KMS-11 (cell line): ENCODE data around the gene PER1.

Experiments
- H2AFZ ChIP-seq: fragments of 200-600 bp; sonication (generic); 2 replicates; pipeline ENCODE4 v1.6.1; 2016; ENCODE audit warnings: antibody characterized with exemption, mixed run types, low read depth
- H3K27ac ChIP-seq: fragments of 200-600 bp; sonication (generic); 2 replicates; pipeline ENCODE4 v1.6.1; 2016; ENCODE audit warnings: mild to moderate bottlenecking, mixed run types
- H3K27me3 ChIP-seq: fragments of 200-600 bp; sonication (generic); 2 replicates; pipeline ENCODE4 v1.6.1; 2017; ENCODE audit warnings: mild to moderate bottlenecking, low read depth, mixed run types, moderate library complexity; ENCODE audit not compliant: insufficient read depth
- H3K36me3 ChIP-seq: fragments of 200-600 bp; sonication (generic); 2 replicates; pipeline ENCODE4 v1.6.1; 2017; ENCODE audit warnings: mild to moderate bottlenecking, mixed run types; ENCODE audit not compliant: insufficient read depth
- H3K4me1 ChIP-seq: fragments of 200-600 bp; sonication (generic); 2 replicates; pipeline ENCODE4 v1.6.1; 2016; ENCODE audit warnings: mild to moderate bottlenecking, low read depth, mixed run types; ENCODE audit not compliant: poor library complexity, severe bottlenecking
- H3K4me2 ChIP-seq: fragments of 200-600 bp; sonication (generic); 2 replicates; pipeline ENCODE4 v1.7.0; 2016; ENCODE audit warnings: mild to moderate bottlenecking, mixed run types
- H3K4me3 ChIP-seq: fragments of 200-600 bp; sonication (generic); IDR thresholded peaks from 2 replicates; pipeline ENCODE4 v1.6.1; 2017; ENCODE audit warnings: low read depth, low read length, mixed read lengths; ENCODE audit not compliant: insufficient read depth
- H3K79me2 ChIP-seq: fragments of 200-600 bp; sonication (generic); 2 replicates; pipeline ENCODE4 v1.6.1; 2016; ENCODE audit warnings: low read depth, mixed run types; ENCODE audit not compliant: insufficient read depth
- H3K9ac ChIP-seq: fragments of 200-600 bp; sonication (generic); 2 replicates; pipeline ENCODE4 v1.6.1; 2016; ENCODE audit warnings: mild to moderate bottlenecking, mixed run types
- H4K20me1 ChIP-seq: fragments of 200-600 bp; sonication (generic); 2 replicates; pipeline ENCODE4 v1.6.1; 2016; ENCODE audit warnings: mild to moderate bottlenecking, mixed run types; ENCODE audit not compliant: insufficient read depth
- TF ChIP-seq, protein P1 (sequence below): fragments of 200-600 bp; sonication (generic); conservative IDR thresholded peaks from 2 replicates; pipeline ENCODE4 v1.6.1; 2017; ENCODE audit warnings: low read depth, mild to moderate bottlenecking, antibody characterized with exemption, low read length, moderate library complexity, mixed read lengths

PER1 gene

DNA sequence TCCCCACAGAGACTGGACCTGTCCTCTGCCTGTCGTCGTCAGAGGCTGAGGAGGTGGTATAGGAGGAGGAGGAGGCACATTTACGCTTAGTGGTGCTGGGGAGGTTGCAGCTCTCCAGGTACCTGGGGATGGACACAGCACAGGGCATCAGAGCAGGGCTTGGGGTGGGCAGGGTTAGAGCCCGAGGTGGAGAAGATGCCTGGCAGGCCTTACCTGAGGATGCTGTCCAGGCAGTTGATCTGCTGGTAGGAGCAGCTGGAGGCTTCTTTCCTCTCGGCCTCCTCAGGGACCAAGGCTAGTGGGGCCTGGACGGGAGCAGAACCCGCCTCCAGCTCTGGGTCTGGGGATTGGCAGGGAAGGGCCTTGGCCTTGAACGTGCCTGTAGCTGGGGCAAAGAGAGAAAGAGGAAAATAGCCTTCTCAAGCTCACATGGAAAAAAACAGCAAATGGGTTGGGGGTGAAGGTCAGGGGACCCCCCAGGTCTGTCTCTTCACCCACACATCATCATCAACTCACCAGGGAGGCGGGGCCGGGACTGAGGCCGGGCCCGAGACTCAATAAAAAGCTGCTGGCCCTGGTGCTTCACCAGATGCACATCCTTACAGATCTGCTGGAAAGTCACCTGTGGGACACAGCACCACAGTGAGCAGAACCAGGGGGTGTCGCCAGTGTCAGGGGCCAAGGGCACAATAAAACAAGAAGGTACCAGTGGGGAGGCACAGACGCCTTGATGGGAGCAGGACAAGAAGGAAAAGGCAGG lies 5.6 kb downstream of the PER1 start:
- no peaks in the 10 kb centered on the region for H3K27me3 ChIP-seq
- H3K4me1 ChIP-seq: no peaks in the 10 kb centered on the region
- H4K20me1 ChIP-seq: no peaks in the 10 kb centered on the region
- H3K79me2 ChIP-seq: no peaks in the 10 kb centered on the region
- H3K27ac ChIP-seq: no peak overlapping the region
- no peak overlapping the region for H2AFZ ChIP-seq
- H3K4me2 ChIP-seq: no peak overlapping the region
- no peak overlapping the region for H3K9ac ChIP-seq
- TF ChIP-seq, protein P1, sequence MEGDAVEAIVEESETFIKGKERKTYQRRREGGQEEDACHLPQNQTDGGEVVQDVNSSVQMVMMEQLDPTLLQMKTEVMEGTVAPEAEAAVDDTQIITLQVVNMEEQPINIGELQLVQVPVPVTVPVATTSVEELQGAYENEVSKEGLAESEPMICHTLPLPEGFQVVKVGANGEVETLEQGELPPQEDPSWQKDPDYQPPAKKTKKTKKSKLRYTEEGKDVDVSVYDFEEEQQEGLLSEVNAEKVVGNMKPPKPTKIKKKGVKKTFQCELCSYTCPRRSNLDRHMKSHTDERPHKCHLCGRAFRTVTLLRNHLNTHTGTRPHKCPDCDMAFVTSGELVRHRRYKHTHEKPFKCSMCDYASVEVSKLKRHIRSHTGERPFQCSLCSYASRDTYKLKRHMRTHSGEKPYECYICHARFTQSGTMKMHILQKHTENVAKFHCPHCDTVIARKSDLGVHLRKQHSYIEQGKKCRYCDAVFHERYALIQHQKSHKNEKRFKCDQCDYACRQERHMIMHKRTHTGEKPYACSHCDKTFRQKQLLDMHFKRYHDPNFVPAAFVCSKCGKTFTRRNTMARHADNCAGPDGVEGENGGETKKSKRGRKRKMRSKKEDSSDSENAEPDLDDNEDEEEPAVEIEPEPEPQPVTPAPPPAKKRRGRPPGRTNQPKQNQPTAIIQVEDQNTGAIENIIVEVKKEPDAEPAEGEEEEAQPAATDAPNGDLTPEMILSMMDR: no peak
- H3K36me3 ChIP-seq: no peaks in the 10 kb centered on the region
- H3K4me3 ChIP-seq: no peak overlapping the region

DNA sequence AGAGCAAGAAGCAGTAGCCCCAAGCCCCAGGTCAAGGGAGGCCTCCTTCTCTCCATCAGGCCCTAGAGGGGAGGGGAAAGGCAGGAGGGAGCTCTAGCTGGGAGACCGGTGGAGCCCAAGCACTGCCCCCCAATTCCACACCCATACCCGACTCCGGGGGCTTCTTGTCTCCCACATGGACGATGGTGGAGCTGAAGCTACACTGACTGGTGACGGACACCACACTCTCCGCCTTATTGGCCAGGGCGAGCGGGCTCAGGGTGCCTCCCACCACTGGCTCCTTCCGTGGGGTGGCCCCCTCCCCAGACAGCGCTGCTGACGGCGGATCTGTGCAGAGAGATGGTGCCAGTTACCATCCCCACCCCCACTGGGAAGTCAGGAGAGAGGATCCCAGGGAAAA lies 6.4 kb downstream of the PER1 start:
- Histone ChIP-seq H3K9ac (no peak overlapping the region), H3K79me2 (no peaks in the 10 kb centered on the region), H3K27ac (no peak overlapping the region), H3K4me1 (no peaks in the 10 kb centered on the region), H3K4me2 (no peak overlapping the region), H3K36me3 (no peaks in the 10 kb centered on the region), H3K4me3 (no peak overlapping the region), H4K20me1 (no peaks in the 10 kb centered on the region), H2AFZ (no peak overlapping the region), H3K27me3 (no peaks in the 10 kb centered on the region)
- TF ChIP-seq, protein P1: no peak

DNA sequence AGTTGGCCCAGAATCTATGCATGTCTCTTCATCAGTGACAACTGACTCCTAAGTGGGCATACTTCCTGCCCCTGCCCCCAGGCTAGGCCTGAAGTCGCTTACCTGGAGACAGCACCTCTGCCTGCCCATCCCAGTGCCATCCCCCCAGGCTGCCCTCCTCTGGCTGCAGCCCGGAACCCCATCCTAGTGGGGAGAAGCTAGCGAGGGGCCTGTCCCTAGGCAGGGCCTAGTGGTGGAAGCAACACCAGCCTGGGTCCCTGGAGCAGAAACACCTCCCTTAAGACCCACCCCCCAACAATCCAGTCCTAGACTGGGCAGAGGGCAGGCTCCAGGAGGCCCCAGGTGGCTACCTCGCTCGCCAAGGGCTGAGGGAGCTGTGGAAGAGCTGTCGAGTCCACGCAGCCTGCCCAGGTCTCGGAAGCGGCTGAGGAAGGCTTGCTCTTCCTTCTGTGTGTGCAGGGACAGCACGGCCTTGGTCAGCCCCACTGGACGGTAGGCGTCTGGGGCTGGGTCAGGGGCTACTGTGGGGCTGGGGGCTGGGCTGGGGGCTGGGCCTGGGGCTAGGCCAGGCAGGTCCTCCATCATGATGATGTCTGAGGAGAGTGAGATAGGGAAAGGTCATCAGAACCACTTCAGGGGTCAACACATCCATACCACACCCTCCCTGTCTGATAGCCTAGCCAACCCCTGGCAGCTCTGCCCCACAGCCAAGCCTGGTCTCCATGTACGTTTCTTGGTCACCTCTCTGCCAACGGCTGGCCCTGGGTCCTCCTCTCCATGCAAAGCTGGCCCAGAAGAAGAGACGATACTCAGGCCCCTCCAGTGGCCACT lies 7.6 kb downstream of the PER1 start:
- Histone ChIP-seq H3K9ac (no peak overlapping the region), H3K27me3 (no peaks in the 10 kb centered on the region), H3K27ac (no peak overlapping the region), H3K36me3 (no peaks in the 10 kb centered on the region), H2AFZ (no peak overlapping the region), H4K20me1 (no peaks in the 10 kb centered on the region), H3K79me2 (no peaks in the 10 kb centered on the region), H3K4me1 (no peaks in the 10 kb centered on the region), H3K4me3 (no peak overlapping the region), H3K4me2 (no peak overlapping the region)
- TF ChIP-seq, protein P1: no peak

DNA sequence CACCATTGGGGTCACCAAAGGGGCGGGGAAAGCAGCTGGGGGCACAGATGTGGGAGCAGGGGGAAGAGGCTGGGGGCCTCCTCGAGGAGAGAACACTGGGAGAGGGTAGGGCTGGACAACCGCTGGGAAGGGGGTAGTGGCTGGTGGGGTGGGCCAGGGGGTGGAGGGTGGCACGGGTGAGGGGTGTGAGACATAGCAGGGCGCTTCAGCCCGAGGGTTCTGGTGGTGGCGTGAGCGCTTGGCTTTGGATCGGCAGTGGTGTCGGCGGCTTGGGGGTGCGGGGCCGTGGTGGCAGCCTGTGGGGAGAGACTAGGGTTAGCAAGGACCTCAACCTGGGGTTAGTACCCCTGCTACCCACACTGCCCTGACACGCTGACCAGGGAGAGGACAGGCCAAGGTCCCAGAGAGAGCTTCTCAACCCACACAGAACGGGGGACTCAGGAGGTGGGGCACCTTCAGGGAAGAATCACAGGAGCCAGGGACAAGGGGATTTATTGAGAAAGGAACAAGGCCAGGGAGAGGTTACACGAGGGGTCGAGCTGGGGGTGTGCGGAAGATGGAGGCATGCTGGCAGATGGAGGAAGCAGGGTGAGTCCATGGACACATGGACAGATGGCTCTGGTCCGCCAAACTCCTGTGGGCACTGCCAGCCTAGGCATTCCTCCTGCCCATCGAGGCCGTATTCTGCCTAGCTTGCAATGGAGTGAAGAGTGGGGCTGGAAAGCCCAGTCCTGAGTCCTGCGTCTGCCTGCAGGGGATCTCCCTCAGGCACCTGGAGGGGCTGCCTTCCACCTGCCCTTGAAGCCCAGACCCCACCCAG lies 8.4 kb downstream of the PER1 start:
- no peaks in the 10 kb centered on the region for H3K27me3 ChIP-seq
- no peak overlapping the region for H3K9ac ChIP-seq
- TF ChIP-seq, protein P1: no peak
- no peak overlapping the region for H3K4me2 ChIP-seq
- H3K36me3 ChIP-seq: no peaks in the 10 kb centered on the region
- no peak overlapping the region for H3K4me3 ChIP-seq
- no peaks in the 10 kb centered on the region for H3K4me1 ChIP-seq
- no peaks in the 10 kb centered on the region for H3K79me2 ChIP-seq
- no peak overlapping the region for H2AFZ ChIP-seq
- H3K27ac ChIP-seq: no peak overlapping the region
- H4K20me1 ChIP-seq: no peaks in the 10 kb centered on the region
